HepG2 (cell line): ENCODE measurements around the gene RAB23. TPM values are rescaled to one million over a fixed set of nuclear protein-coding genes. Genes with fewer than 3 reads are reported as not detected.

ENCODE experiments used
- AGO1 ChIP-seq: fragments of 200-400 bp; formaldehyde crosslinking; IDR thresholded peaks from 2 replicates; pipeline ENCODE4 v1.6.1; 2017; ENCODE audit warnings: mild to moderate bottlenecking, low read depth, low read length, moderate library complexity; ENCODE audit not compliant: poor library complexity, severe bottlenecking
- AGO2 ChIP-seq: fragments of 200-400 bp; formaldehyde crosslinking; optimal IDR thresholded peaks from 2 replicates; pipeline ENCODE3; 2017; ENCODE audit warnings: mild to moderate bottlenecking, low read depth, low read length, moderate library complexity
- ERF ChIP-seq: IDR thresholded peaks from 2 replicates; pipeline ENCODE4 v1.6.1; 2018; ENCODE audit warnings: missing biosample characterization, missing genetic modification reagents
- FOXM1 ChIP-seq: sonication (generic); formaldehyde crosslinking; IDR thresholded peaks from 2 replicates; pipeline ENCODE4 v1.5.0; 2020; ENCODE audit warnings: missing genetic modification reagents
- HDAC6 ChIP-seq: fragments of 200-600 bp; sonication (generic); IDR thresholded peaks from 2 replicates; pipeline ENCODE4 v1.7.0; 2017; ENCODE audit warnings: mild to moderate bottlenecking, antibody characterized with exemption, low read length, low read depth
- IRF9 ChIP-seq: sonication (generic); formaldehyde crosslinking; IDR thresholded peaks from 2 replicates; pipeline ENCODE4 v1.8.0; 2022; ENCODE audit warnings: missing genetic modification reagents, mild to moderate bottlenecking, borderline replicate concordance
- MED13 ChIP-seq: sonication (generic); formaldehyde crosslinking; IDR thresholded peaks from 2 replicates; pipeline ENCODE4 v1.5.0; 2020; ENCODE audit warnings: missing genetic modification reagents
- MIXL1 ChIP-seq: IDR thresholded peaks from 2 replicates; pipeline ENCODE4 v1.6.1; 2016
- MTF2 ChIP-seq: sonication (generic); formaldehyde crosslinking; IDR thresholded peaks from 2 replicates; pipeline ENCODE4 v1.5.0; 2020; ENCODE audit warnings: missing genetic modification reagents, borderline replicate concordance
- NBN ChIP-seq: fragments of 450-650 bp; conservative IDR thresholded peaks from 2 replicates; pipeline ENCODE4 v1.6.1; 2017
- PATZ1 ChIP-seq: sonication (generic); formaldehyde crosslinking; IDR thresholded peaks from 2 replicates; pipeline ENCODE4 v1.4.0; 2020; ENCODE audit warnings: missing genetic modification reagents
- PHF8 ChIP-seq: sonication (generic); formaldehyde crosslinking; IDR thresholded peaks from 2 replicates; pipeline ENCODE4 v1.5.0; 2020; ENCODE audit warnings: missing genetic modification reagents
- SMARCE1 ChIP-seq: fragments of 450-650 bp; IDR thresholded peaks from 2 replicates; pipeline ENCODE4 v1.6.1; 2017; ENCODE audit warnings: borderline replicate concordance
- TEAD3 ChIP-seq: optimal IDR thresholded peaks from 2 replicates; pipeline ENCODE3; 2016; ENCODE audit warnings: borderline replicate concordance
- ZBTB42 ChIP-seq: sonication (generic); formaldehyde crosslinking; IDR thresholded peaks from 2 replicates; pipeline ENCODE4 v1.5.0; 2020; ENCODE audit warnings: mild to moderate bottlenecking, missing genetic modification reagents
- ZNF276 ChIP-seq: sonication (generic); formaldehyde crosslinking; IDR thresholded peaks from 2 replicates; pipeline ENCODE4 v1.4.0; 2020; ENCODE audit warnings: mild to moderate bottlenecking, low read depth, missing genetic modification reagents
- ZNF513 ChIP-seq: sonication (generic); formaldehyde crosslinking; conservative IDR thresholded peaks from 2 replicates; pipeline ENCODE4 v1.5.0; 2020; ENCODE audit warnings: missing genetic modification reagents
- ZNF703 ChIP-seq: sonication (generic); formaldehyde crosslinking; IDR thresholded peaks from 2 replicates; pipeline ENCODE4 v1.5.1; 2020; ENCODE audit warnings: missing genetic modification reagents, mild to moderate bottlenecking, moderate library complexity, borderline replicate concordance
- ZNF709 ChIP-seq: sonication (generic); formaldehyde crosslinking; IDR thresholded peaks from 2 replicates; pipeline ENCODE4 v1.5.0; 2020; ENCODE audit warnings: mild to moderate bottlenecking, missing genetic modification reagents
- ZNF710 ChIP-seq: sonication (generic); formaldehyde crosslinking; IDR thresholded peaks from 2 replicates; pipeline ENCODE4 v1.5.0; 2020; ENCODE audit warnings: mild to moderate bottlenecking, missing genetic modification reagents, borderline replicate concordance
- ZNF766 ChIP-seq: sonication (generic); formaldehyde crosslinking; IDR thresholded peaks from 2 replicates; pipeline ENCODE4 v1.5.0; 2020; ENCODE audit warnings: missing genetic modification reagents, borderline replicate concordance
- ZNF768 ChIP-seq: sonication (generic); formaldehyde crosslinking; IDR thresholded peaks from 2 replicates; pipeline ENCODE4 v1.4.0; 2020; ENCODE audit warnings: missing genetic modification reagents
- polyA plus RNA-seq, 8 experiments: library from polyadenylated mRNA; depleted of rRNA in 3 of 8; stranded (reverse) in 7 of 8; unstranded in 1 of 8; fragments of >200 nt; fragmentation: Illumina TruSeq in 4 of 8; extraction: Trizol in 4 of 8; gene quantifications; 2 replicates each; pipeline versions ENCODE4 v1.2.1 to v1.2.3, GENCODE V29; 2011 to 2016; ENCODE audit warnings: low read depth in 4 of 8, missing spikeins in 1 of 8, mixed read lengths in 1 of 8; ENCODE audit not compliant: insufficient read depth in 1 of 8
- total RNA-seq, 5 experiments: library from RNA; depleted of rRNA; stranded (reverse); fragments of >200 nt; fragmentation: Illumina TruSeq; extraction: Trizol; gene quantifications; 2 replicates each; pipeline ENCODE4 v1.2.3, GENCODE V29; 2016; ENCODE audit warnings: low read depth in 1 of 5

Gene RAB23
- total and polyA plus RNA-seq, 2 of the 13 experiments (the other 11 are each of a cell fraction or from before 2014, with no cell fraction given), result 5.5 to 16.4 TPM

GRCh38 chr6:57221191-57221935, 744 bp downstream of the RAB23 start (continued):
- TF ChIP-seq PATZ1 (CRISPR knock-in tag), result peak; percentile 82
- TF ChIP-seq ZNF709 (CRISPR knock-in tag), result no peak
- peak; percentile 62; the same call in 1 of the 2 replicates for TF ChIP-seq ZNF768 (CRISPR knock-in tag)
- TF ChIP-seq ZNF766 (CRISPR knock-in tag), result no peak
- no peak for TF ChIP-seq NBN
- no peak for TF ChIP-seq FOXM1 (CRISPR knock-in tag)
- TF ChIP-seq ZNF710 (CRISPR knock-in tag), result no peak
- TF ChIP-seq ZNF513, result no peak
- no peak for TF ChIP-seq HDAC6
- no peak for TF ChIP-seq ZBTB42
- TF ChIP-seq AGO2, result peak; percentile 88
- TF ChIP-seq MIXL1 (CRISPR knock-in tag), result no peak
- TF ChIP-seq PHF8, result peak; percentile 35; the same call in 1 of the 2 replicates
- no peak for TF ChIP-seq SMARCE1
- peak; percentile 69 for TF ChIP-seq AGO1
- TF ChIP-seq ERF (CRISPR knock-in tag), result no peak
- no peak for TF ChIP-seq ZNF276
- TF ChIP-seq MTF2 (CRISPR knock-in tag), result no peak
- TF ChIP-seq TEAD3 (CRISPR knock-in tag), result peak; percentile 33
- TF ChIP-seq MED13 (CRISPR knock-in tag), result no peak
- 0 out of 2 replicates have a peak, but pooled peaks have one; percentile 94 for TF ChIP-seq ZNF703 (CRISPR knock-in tag)
- 0 out of 2 replicates have a peak, but pooled peaks have one; percentile 32 for TF ChIP-seq IRF9 (CRISPR knock-in tag)
